ENCODE data around the gene FARP2.

The FARP2 gene

GRCh38 chr2:241390301-241391206 is 34.5 kb downstream of the FARP2 start:
- TF ChIP-seq ZBTB7A (IDR thresholded peaks at IDR 0.05; ENCODE audit: low read depth) = no peak
- TF ChIP-seq MAX (IDR thresholded peaks at IDR 0.05) = no peak

GRCh38 chr2:241391892-241392665 is 36.0 kb downstream of the FARP2 start:
- TF ChIP-seq RAD21 (IDR thresholded peaks at IDR 0.05; ENCODE audit: low read depth) (peak; percentile 45; the same call in 1 of the 2 replicates), MAX (IDR thresholded peaks at IDR 0.05) (no peak)

- TF ChIP-seq FOXM1 (IDR thresholded peaks at IDR 0.05; ENCODE audit: borderline replicate concordance, low read depth) = no peak
- TF ChIP-seq ZBTB7A (IDR thresholded peaks at IDR 0.05; ENCODE audit: low read depth) = no peak
- TF ChIP-seq NFIC (IDR thresholded peaks at IDR 0.05) = no peak
- no peak for TF ChIP-seq TAF1 (IDR thresholded peaks at IDR 0.05; ENCODE audit: low read depth)
- no peak for TF ChIP-seq EP300 (IDR thresholded peaks at IDR 0.05; ENCODE audit: borderline replicate concordance)
- TF ChIP-seq TEAD4 (IDR thresholded peaks at IDR 0.05) = no peak
- no peak for TF ChIP-seq USF1 (IDR thresholded peaks at IDR 0.05)
- no peak for TF ChIP-seq REST (IDR thresholded peaks at IDR 0.05; ENCODE audit: low read depth)
- no peak for TF ChIP-seq EGR1 (IDR thresholded peaks at IDR 0.05)
- TF ChIP-seq CEBPB (IDR thresholded peaks at IDR 0.05) = no peak
- no peak for TF ChIP-seq CREB1 (IDR thresholded peaks at IDR 0.05; ENCODE audit: low read depth)
- TF ChIP-seq MAX (IDR thresholded peaks at IDR 0.05) = no peak
- no peak for TF ChIP-seq TCF12 (IDR thresholded peaks at IDR 0.05; ENCODE audit: low read depth)
- TF ChIP-seq YY1 (IDR thresholded peaks at IDR 0.05; ENCODE audit: low read depth) = no peak
- TF ChIP-seq RAD21 (IDR thresholded peaks at IDR 0.05; ENCODE audit: low read depth) = no peak
Measured at GRCh38 chr2:241393524-241394196, 37.6 kb downstream of the FARP2 start.

- TF ChIP-seq USF1 (IDR thresholded peaks at IDR 0.05) = no peak
- no peak for TF ChIP-seq RAD21 (IDR thresholded peaks at IDR 0.05; ENCODE audit: low read depth)
- TF ChIP-seq TEAD4 (IDR thresholded peaks at IDR 0.05) = no peak
- no peak for TF ChIP-seq CEBPB (IDR thresholded peaks at IDR 0.05)
- TF ChIP-seq TAF1 (IDR thresholded peaks at IDR 0.05; ENCODE audit: low read depth) = no peak
- TF ChIP-seq EP300 (IDR thresholded peaks at IDR 0.05; ENCODE audit: borderline replicate concordance) = no peak
- TF ChIP-seq FOXM1 (IDR thresholded peaks at IDR 0.05; ENCODE audit: borderline replicate concordance, low read depth) = no peak
- no peak for TF ChIP-seq REST (IDR thresholded peaks at IDR 0.05; ENCODE audit: low read depth)
- no peak for TF ChIP-seq EGR1 (IDR thresholded peaks at IDR 0.05)
- TF ChIP-seq MAX (IDR thresholded peaks at IDR 0.05) = no peak
- no peak for TF ChIP-seq CREB1 (IDR thresholded peaks at IDR 0.05; ENCODE audit: low read depth)
- TF ChIP-seq YY1 (IDR thresholded peaks at IDR 0.05; ENCODE audit: low read depth) = no peak
- TF ChIP-seq ZBTB7A (IDR thresholded peaks at IDR 0.05; ENCODE audit: low read depth) = no peak
- TF ChIP-seq NFIC (IDR thresholded peaks at IDR 0.05) = no peak
- TF ChIP-seq TCF12 (IDR thresholded peaks at IDR 0.05; ENCODE audit: low read depth) = no peak
Measured at GRCh38 chr2:241399941-241400922, 44.1 kb downstream of the FARP2 start.

Measured in Ishikawa (cell line).